Muscle of arm (tissue), 12 donors: ENCODE results near the gene ZNF511. TPM values are rescaled to one million over a fixed set of nuclear protein-coding genes. Genes with fewer than 3 reads are reported as not detected.

Experiments used
- DNase-seq: peaks from one replicate; pipeline ENCODE4 v3.0.0-alpha.2; 2013
- polyA plus RNA-seq, 12 donors: library from polyadenylated mRNA; unstranded; fragments of 120-200 nt; gene quantifications; one replicate each; pipeline ENCODE4 v1.2.1, GENCODE V29; 2013; ENCODE audit not compliant: insufficient read length in 12 of 12

The ZNF511 gene
- polyA plus RNA-seq, 12 donors, result 26.1 to 39.7 (median 32.2) TPM; not detected in 1

- DNase-seq, result no peak
Measured at GRCh38 chr10:133351408-133352318, 42.9 kb downstream of the ZNF511 start.

GRCh38 chr10:133353202-133353959 is 44.7 kb downstream of the ZNF511 start:
- no peak for DNase-seq

GRCh38 chr10:133353988-133354605 is 45.4 kb downstream of the ZNF511 start:
- DNase-seq, result no peak

- no peak for DNase-seq
Measured at GRCh38 chr10:133354672-133355240, 46.0 kb downstream of the ZNF511 start.

DNA sequence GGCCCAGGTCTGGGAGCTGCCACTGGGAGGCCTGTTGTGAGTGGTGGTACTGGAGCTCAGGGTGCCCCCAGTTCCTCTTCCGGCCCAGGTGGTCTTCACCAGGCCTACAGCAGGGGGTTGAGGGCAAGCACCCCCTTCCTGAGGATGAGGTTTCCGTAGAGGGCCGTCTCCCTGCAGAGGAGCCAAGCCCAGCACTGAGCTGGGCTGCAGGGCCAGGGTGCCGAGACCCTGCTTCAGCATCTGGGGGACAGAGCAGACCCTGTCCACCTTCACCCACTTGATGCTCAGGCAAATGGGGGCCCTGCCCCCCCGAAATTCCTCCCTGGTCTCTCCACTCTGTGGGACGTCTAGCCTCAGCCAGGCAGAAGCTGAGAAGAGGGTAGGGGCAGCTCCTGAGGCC is 46.6 kb downstream of the ZNF511 start:
- no peak for DNase-seq

DNA sequence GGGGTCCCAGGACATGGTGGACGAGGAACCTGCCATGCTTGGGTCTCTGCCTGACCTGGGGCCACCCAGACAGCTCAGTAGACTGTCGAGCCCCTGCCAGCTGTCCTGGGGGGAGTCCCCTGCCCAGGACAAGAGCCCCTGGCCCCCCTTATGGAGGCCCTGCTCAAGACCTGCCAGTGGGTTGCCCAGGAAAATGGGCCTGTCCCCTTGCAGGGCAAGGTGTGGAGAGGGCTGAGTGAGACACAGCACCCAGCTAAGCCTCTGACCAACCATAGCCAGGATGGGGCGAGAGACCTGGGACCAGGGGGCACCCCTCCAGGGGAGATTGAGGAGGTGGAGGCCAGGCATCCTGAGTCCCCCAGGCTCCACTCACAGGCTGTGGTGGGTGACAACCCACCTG is 47.3 kb downstream of the ZNF511 start:
- DNase-seq, result no peak

- DNase-seq, result no peak
Measured at GRCh38 chr10:133356549-133357284, 48.0 kb downstream of the ZNF511 start.

DNA sequence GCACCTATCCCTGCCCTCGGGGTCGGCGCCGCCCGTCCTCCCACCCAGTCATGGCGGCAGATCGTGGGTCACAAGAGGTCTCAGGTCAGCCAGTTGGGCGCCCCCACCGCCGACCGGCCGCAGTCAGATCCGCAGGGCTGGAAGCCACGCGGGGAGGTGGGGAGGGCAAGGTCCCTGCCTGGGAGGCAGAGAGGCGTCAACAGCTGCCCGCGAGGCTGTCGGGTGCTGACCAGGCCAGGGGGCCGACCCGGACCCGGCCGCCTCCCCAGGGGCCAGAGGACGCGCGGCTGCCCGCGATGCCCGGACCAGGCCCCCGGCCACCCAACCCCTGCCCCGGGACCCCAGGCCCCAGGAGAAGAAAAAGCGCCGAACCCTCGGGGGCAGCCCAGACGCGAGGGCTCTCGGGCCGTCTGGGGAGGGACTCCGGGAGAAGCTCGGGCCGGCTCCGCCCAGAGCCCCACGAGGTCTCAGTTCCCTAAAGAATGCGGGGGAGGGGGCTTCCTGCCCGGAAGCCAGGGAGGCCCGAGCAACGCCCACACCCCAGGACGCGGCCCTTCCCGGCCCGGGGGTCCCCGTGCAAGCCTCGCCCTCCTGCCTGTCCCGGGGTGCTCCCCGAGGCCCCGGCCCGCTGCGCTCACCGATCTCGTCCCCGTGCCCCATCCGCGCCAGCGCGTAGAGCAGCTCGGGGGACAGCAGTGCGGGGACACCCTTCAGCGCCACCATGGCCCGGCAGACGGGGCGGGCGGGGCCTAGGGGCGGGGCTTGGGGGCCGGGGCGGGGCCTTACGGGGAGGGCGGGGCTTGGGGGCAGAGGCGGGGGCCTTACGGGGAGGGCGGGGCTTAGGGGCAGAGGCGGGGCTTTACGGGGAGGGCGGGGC is 48.8 kb downstream of the ZNF511 start, which contains the start of gene FUOM:
FUOM (minus strand) TSS at position 735 of the 877 bp plus-strand sequence; CDS start at position 723, 12 bp downstream.
- no peak for DNase-seq

GRCh38 chr10:133358162-133358924 is 49.6 kb downstream of the ZNF511 start:
- DNase-seq, result no peak

- no peak for DNase-seq
Measured at GRCh38 chr10:133358925-133359310, 50.2 kb downstream of the ZNF511 start.

- DNase-seq, result no peak
Measured at GRCh38 chr10:133359554-133359971, 50.8 kb downstream of the ZNF511 start.

DNA sequence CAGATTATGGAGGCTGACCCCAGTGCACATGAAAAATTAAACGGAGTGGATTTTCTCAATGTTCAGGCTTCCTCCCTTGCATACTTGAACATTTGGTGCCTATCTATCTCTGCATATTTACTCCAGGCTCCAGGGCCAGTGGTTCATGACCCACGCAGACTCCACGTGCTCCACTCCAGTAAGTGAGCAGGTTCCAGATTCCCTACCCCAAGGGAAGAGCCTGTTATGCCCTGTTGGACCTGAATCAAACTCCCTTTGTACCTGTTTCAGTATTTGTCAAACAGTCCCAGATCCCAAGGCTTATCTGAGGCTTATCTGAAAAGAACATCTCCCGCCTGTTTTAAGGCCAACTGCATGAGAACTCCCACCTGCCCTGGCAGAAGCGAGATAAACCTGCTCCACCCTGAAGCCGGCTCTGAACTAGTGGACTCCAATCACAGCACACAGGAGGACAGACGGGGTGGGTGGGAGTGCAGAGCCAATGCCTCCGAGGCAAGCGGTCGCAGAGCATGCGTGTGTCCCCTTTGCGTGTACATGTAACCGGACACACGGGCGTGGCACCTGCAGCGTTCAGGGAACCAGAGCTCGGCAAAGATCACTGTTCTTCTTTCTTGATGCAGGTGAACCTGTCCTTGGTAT is 51.4 kb downstream of the ZNF511 start:
- no peak for DNase-seq

DNA sequence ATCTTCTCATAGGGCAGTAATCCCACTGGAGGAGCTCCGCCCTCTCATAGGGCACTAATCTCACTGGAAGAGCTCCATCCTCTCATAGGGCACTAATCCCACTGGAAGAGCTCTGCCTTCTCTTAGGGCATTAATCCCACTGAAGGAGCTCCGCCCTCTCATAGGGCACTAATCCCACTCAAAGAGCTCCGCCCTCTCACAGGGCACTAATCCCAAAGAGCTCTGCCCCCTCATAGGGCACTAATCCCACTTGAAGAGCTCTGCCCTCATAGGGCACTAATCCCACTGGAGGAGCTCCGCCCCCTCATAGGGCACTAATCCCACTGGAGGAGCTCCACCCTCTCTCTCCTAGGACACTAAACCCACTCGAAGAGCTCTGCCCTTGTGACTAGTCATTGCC is 52.5 kb downstream of the ZNF511 start:
- DNase-seq, result no peak

DNA sequence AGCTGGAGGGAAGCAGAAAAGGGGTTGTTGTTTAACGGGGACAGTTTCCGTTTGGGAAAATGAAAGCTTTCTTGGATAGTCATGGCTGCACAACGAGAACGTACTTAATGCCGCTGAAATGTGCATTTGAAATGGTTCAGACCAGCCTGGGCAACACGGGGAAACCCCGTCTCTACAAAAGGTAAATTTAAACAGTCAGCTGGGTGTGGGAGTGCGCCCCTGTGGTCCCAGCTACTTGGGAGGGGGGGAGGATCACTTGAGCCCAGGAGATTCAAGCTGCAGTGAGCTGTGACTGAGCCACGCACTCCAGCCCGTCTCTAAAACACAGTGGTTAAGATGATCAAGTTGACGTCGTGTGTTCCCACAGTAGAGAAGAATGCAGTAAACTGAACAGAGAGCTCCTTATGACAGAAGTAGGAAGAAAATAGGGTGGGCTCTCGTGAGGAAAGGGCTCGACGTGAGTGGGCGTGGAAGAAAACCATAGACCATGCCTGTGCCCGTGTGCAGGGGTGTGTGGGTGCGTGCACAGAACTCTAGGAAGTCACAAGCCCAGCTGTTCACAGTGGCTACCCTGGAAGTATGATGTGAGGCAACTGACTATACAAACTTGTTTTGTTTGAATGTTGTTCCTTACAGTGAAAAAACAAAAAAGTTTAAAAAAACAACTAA is 53.2 kb downstream of the ZNF511 start:
- no peak for DNase-seq
